B cell (primary cell): Measurements from ENCODE around the gene HTRA3. TPM values are rescaled to one million over a fixed set of nuclear protein-coding genes. Genes with fewer than 3 reads are reported as not detected.

ENCODE experiments used
- ATAC-seq: fragments of 200-7000 bp; cut with Tn5 transposase; one replicate; pipeline ENCODE4 v1.10.0; 2021; ENCODE audit warnings: low read depth, mild to moderate bottlenecking, moderate number of reproducible peaks, moderate library complexity
- CTCF ChIA-PET: fragments of 350-600 bp; sonication (Branson Sonifier 250); formaldehyde crosslinking; loops from one replicate; lab custom pipeline; 2021; ENCODE audit warnings: antibody characterized with exemption, inconsistent platforms; lab: Charles Lee
- POLR2A ChIA-PET: fragments of 350-600 bp; sonication (Branson Sonifier 250); formaldehyde crosslinking; loops from one replicate; lab custom pipeline; 2021; ENCODE audit warnings: antibody characterized with exemption; lab: Charles Lee
- DNase-seq: peaks from one replicate; pipeline ENCODE4 v3.0.0; 2013
- H2AFZ ChIP-seq: 2 replicates; pipeline ENCODE4 v1.6.1; 2012; ENCODE audit warnings: mild to moderate bottlenecking, low read depth, low read length; ENCODE audit not compliant: insufficient read depth, poor library complexity, severe bottlenecking
- H3K27ac ChIP-seq, 2 donors: 1 replicate in 1 of 2; 2 replicates in 1 of 2; pipeline ENCODE4 v1.5.1; 2012 to 2013; ENCODE audit warnings: low read length in 2 of 2, mild to moderate bottlenecking in 2 of 2, moderate library complexity in 1 of 2
- H3K27me3 ChIP-seq, 4 experiments: fragments of 200-600 bp in 1 of 4; sonication (generic) in 1 of 4; replicated peaks in 1 of 4; 1 replicate in 2 of 4; 2 replicates in 2 of 4; pipeline versions ENCODE4 v1.6.1 to v1.7.0; 2013 to 2016; ENCODE audit warnings: low read length in 3 of 4, mild to moderate bottlenecking in 2 of 4, mixed read lengths in 1 of 4, moderate library complexity in 1 of 4; ENCODE audit not compliant: insufficient read depth in 4 of 4, control insufficient read depth in 3 of 4; ENCODE audit errors: control extremely low read depth in 1 of 4
- H3K36me3 ChIP-seq, 2 experiments: replicated peaks in 1 of 2; 1 replicate in 1 of 2; 2 replicates in 1 of 2; pipeline versions ENCODE4 v1.6.1 to v1.7.1; 2013; ENCODE audit warnings: low read length in 1 of 2; ENCODE audit not compliant: insufficient read depth in 2 of 2, control insufficient read depth in 1 of 2; ENCODE audit errors: control extremely low read depth in 1 of 2, extremely low read depth in 1 of 2
- H3K4me1 ChIP-seq, 2 donors: fragments of 200-600 bp in 1 of 2; sonication (generic) in 1 of 2; 1 replicate in 1 of 2; 2 replicates in 1 of 2; pipeline versions ENCODE4 v1.5.1 to v1.6.1; 2013 to 2017; ENCODE audit warnings: low read length in 2 of 2; ENCODE audit not compliant: control insufficient read depth in 2 of 2, insufficient read depth in 2 of 2
- H3K4me2 ChIP-seq: replicated peaks from 2 replicates; pipeline ENCODE3; 2012; ENCODE audit warnings: mild to moderate bottlenecking, low read depth, low read length; ENCODE audit not compliant: poor library complexity, severe bottlenecking
- H3K4me3 ChIP-seq, 5 experiments: fragments of 200-600 bp in 1 of 5; sonication (generic) in 1 of 5; 1 replicate in 3 of 5; 2 replicates in 2 of 5; pipeline versions ENCODE4 v1.5.1 to v1.7.0; 2011 to 2016; ENCODE audit warnings: low read length in 4 of 5, mild to moderate bottlenecking in 4 of 5, low read depth in 2 of 5, control low read depth in 1 of 5, moderate library complexity in 1 of 5; ENCODE audit not compliant: insufficient read depth in 1 of 5; ENCODE audit errors: control extremely low read depth in 1 of 5, extremely low read depth in 1 of 5
- H3K79me2 ChIP-seq: fragments of 200-600 bp; sonication (generic); one replicate; pipeline ENCODE4 v1.6.0; 2016; ENCODE audit warnings: low read length; ENCODE audit not compliant: control insufficient read depth, insufficient read depth
- H3K9ac ChIP-seq: fragments of 200-600 bp; sonication (generic); 2 replicates; pipeline ENCODE4 v1.6.1; 2017; ENCODE audit warnings: mild to moderate bottlenecking, low read length, moderate library complexity
- H3K9me3 ChIP-seq, 3 donors: one replicate each; pipeline versions ENCODE4 v1.6.1 to v1.7.1; 2013; ENCODE audit warnings: low read length in 2 of 3; ENCODE audit not compliant: control insufficient read depth in 2 of 3, insufficient read depth in 1 of 3; ENCODE audit errors: control extremely low read depth in 1 of 3
- H4K20me1 ChIP-seq: 2 replicates; pipeline ENCODE4 v1.6.0; 2012; ENCODE audit warnings: mild to moderate bottlenecking, low read length; ENCODE audit not compliant: insufficient read depth, control insufficient read depth, poor library complexity, severe bottlenecking
- H3K27ac Mint-ChIP-seq: one replicate; pipeline ENCODE4 v1.8.0; 2021; ENCODE audit warnings: mixed read lengths
- H3K27me3 Mint-ChIP-seq: one replicate; pipeline ENCODE4 v1.8.0; 2021; ENCODE audit warnings: mixed read lengths
- H3K4me1 Mint-ChIP-seq: one replicate; pipeline ENCODE4 v1.8.0; 2021; ENCODE audit warnings: mixed read lengths
- H3K4me3 Mint-ChIP-seq: one replicate; pipeline ENCODE4 v1.8.0; 2021; ENCODE audit warnings: mixed read lengths
- H3K9me3 Mint-ChIP-seq: one replicate; pipeline ENCODE4 v1.8.0; 2022; ENCODE audit warnings: mixed read lengths; ENCODE audit not compliant: insufficient read depth
- EZH2 ChIP-seq: IDR thresholded peaks from 2 replicates; pipeline ENCODE4 v1.6.1; 2012; ENCODE audit warnings: borderline replicate concordance, low read depth, mild to moderate bottlenecking, moderate library complexity, low read length; ENCODE audit not compliant: insufficient read depth, poor library complexity, severe bottlenecking
- WGBS: methylation state at CpG from one replicate; pipeline ENCODE4 v1.1.5; 2013; ENCODE audit warnings: missing lambda C conversion rate; ENCODE audit not compliant: insufficient coverage; 5-methylcytosine and 5-hydroxymethylcytosine counted together
- intact Hi-C: fragments of 100-400 bp; cut with micrococcal nuclease; formaldehyde crosslinking; loops from one replicate; pipeline ENCODE4 v1.10.0; 2022
- polyA plus RNA-seq: library from polyadenylated mRNA; depleted of rRNA; stranded (reverse); fragments of >200 nt; gene quantifications from 2 replicates; pipeline ENCODE4 v1.2.3, GENCODE V29; 2012
- total RNA-seq, 2 donors: library from RNA; stranded (reverse); fragments of 120-200 nt in 1 of 2; gene quantifications; 1 replicate in 1 of 2; 2 replicates in 1 of 2; pipeline versions ENCODE4 v1.2.3 to v1.2.4, GENCODE V29; 2013 to 2022
- TF ChIP-seq, protein P1 (sequence below): fragments of 200-600 bp; IDR thresholded peaks from one replicate; pipeline ENCODE4 v1.8.0; 2022; ENCODE audit warnings: antibody characterized with exemption, mild to moderate bottlenecking

Gene HTRA3
- total and polyA plus RNA-seq, 2 donors (not counting 1 experiment from before 2014, with no cell fraction given) = not detected

DNA sequence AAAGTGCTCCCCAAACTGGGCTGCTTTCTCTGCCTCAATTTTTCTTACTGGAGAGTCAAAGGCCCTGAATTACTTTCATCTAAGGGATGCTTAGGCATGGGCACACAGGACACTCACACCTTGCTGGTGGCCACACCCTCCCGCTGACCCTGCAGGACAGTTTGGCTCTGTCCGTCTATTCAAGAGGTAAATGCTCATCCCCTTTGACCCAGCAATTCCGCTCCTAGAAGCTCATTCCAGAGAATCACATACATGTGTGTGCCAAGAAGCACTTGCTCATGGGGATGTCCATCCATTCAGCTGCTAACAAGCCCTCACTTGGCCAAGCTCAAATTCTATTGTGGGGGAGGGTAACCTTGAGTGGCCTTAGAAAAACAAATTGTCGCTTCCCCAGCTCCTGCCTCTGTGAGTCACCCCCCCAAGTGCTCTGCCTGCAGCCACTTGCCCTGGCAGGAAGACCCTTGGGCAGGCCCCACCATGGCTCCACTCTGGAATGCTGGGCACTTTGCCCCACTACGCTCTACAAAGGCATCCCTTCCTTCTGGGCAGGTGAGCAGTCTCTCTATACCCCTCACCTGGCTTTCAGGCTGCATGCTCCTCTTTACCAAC lies 54.5 kb downstream of the HTRA3 start:
- H3K27me3 Mint-ChIP-seq = peaks cover 2% of the 10 kb centered on the region
- CTCF ChIA-PET = no interaction called here
- no peaks in the 10 kb centered on the region for H3K27me3 ChIP-seq
- H3K4me1 ChIP-seq = no peaks in the 10 kb centered on the region
- H3K27ac Mint-ChIP-seq = no peak overlapping the region
- no peak overlapping the region for H3K4me3 ChIP-seq
- H3K4me2 ChIP-seq = no peak overlapping the region
- no peak overlapping the region for H2AFZ ChIP-seq
- intact Hi-C loops = no loop called here
- no peak overlapping the region for H3K27ac ChIP-seq
- TF ChIP-seq, protein P1, sequence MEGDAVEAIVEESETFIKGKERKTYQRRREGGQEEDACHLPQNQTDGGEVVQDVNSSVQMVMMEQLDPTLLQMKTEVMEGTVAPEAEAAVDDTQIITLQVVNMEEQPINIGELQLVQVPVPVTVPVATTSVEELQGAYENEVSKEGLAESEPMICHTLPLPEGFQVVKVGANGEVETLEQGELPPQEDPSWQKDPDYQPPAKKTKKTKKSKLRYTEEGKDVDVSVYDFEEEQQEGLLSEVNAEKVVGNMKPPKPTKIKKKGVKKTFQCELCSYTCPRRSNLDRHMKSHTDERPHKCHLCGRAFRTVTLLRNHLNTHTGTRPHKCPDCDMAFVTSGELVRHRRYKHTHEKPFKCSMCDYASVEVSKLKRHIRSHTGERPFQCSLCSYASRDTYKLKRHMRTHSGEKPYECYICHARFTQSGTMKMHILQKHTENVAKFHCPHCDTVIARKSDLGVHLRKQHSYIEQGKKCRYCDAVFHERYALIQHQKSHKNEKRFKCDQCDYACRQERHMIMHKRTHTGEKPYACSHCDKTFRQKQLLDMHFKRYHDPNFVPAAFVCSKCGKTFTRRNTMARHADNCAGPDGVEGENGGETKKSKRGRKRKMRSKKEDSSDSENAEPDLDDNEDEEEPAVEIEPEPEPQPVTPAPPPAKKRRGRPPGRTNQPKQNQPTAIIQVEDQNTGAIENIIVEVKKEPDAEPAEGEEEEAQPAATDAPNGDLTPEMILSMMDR = no peak
- TF ChIP-seq EZH2 = no peak
- H3K4me1 Mint-ChIP-seq = no peaks in the 10 kb centered on the region
- no peak for ATAC-seq
- no peak overlapping the region for H3K4me3 Mint-ChIP-seq
- no peaks in the 10 kb centered on the region for H3K9me3 Mint-ChIP-seq
- WGBS = 100% methylated on average over 4 of the region's 5 CpGs
- H3K9me3 ChIP-seq = no peaks in the 10 kb centered on the region
- no peak overlapping the region for H3K9ac ChIP-seq
- H3K36me3 ChIP-seq = no peaks in the 10 kb centered on the region
- POLR2A ChIA-PET = no interaction called here
- H4K20me1 ChIP-seq = no peaks in the 10 kb centered on the region
- DNase-seq = no peak
- no peaks in the 10 kb centered on the region for H3K79me2 ChIP-seq

DNA sequence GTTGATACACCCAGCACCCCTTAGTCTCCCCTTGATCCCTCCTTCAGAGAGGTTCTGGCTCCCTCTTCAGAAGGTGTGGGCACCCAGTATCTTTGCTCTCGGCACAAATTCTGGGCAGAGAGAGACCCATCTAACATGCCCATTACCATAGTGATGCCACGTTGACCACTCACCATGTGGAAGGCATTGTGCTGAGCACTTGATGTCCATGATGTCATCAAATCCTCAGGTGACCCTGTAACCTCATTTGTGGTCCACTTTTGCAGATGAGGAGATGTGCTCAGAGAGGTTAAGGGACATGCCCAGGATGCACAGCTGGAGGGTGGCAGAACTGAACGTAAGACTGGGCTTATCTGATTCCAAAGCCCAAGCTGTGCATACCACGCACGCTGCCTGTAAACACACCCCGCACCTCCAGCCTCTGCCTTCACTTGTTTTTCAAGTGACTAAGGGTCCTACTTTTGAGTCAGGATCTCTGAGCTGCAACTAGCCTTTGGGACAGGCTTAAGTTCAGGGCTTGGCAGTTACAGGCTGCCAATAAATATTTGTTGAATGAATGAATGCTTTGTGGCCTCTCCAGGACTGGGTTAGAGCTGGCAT lies 55.2 kb downstream of the HTRA3 start:
- 80% methylated on average over 5 of the region's 6 CpGs for WGBS
- CTCF ChIA-PET = no interaction called here
- Histone ChIP-seq H3K9ac (no peak overlapping the region), H3K4me2 (no peak overlapping the region), H3K79me2 (no peaks in the 10 kb centered on the region), H2AFZ (no peak overlapping the region), H3K36me3 (no peaks in the 10 kb centered on the region), H4K20me1 (no peaks in the 10 kb centered on the region), H3K4me1 (no peaks in the 10 kb centered on the region), H3K27ac (no peak overlapping the region), H3K9me3 (no peaks in the 10 kb centered on the region), H3K27me3 (no peaks in the 10 kb centered on the region), H3K4me3 (no peak overlapping the region)
- TF ChIP-seq, protein P1 = no peak
- TF ChIP-seq EZH2 = no peak
- Mint-ChIP-seq H3K27me3 (peaks cover 2% of the 10 kb centered on the region), H3K4me3 (no peak overlapping the region), H3K27ac (no peak overlapping the region), H3K9me3 (no peaks in the 10 kb centered on the region), H3K4me1 (no peaks in the 10 kb centered on the region)
- POLR2A ChIA-PET = no interaction called here
- intact Hi-C loops = no loop called here
- ATAC-seq = no peak
- DNase-seq = no peak
